GM21526 (cell line): ENCODE data around the gene DNER.
A peak's percentile ranks its signal among the peaks of the same experiment; 100 is the strongest.
"Not testable (repeated sequence)": the region's sequence is repeated elsewhere in the genome, so short reads cannot be mapped to it uniquely, and the experiment has no call there.

Source experiments
- ATAC-seq: cut with Tn5 transposase; IDR thresholded peaks from one replicate; pipeline ENCODE4 v1.9.1; 2021; ENCODE audit warnings: moderate library complexity; ENCODE audit not compliant: unreplicated experiment, low FRiP score

DNER gene

DNA sequence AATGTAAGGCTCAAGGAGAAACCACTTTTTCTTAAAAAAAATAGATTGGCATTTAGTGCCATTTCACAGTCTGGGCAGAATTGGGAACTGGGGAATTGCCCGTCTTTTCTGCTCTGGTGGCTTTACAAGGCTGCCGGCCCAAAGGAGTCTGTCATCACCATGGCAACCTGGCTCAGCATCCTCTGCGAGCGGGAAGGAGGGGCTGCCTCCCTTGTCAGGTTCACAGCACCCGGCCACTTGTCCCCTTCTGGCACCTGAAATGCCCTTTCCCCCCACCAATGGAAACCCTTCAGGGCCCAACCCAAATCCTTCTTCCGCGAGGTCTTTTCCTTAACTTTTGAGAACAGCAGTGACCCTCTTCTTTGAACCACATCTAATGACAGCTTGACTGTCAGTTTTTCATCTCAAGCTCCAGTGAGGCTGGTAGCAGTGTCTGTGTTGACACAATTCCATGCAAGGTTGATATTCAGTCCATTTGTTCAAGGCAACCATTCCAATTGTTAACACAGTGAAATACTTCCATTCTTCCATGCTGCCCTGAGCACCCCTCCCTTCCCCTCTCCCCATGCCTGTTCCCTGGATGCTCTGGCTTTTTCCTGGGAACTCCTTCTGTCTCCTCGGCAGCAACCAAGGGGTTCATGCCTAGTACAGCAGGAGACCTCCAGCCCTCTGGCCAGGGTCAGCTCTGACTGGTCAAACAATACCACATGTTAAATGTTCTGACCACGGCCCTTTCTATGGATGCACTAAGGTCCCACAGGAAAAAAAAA, 79.6 kb downstream of the DNER start:
- ATAC-seq, result no peak

DNA sequence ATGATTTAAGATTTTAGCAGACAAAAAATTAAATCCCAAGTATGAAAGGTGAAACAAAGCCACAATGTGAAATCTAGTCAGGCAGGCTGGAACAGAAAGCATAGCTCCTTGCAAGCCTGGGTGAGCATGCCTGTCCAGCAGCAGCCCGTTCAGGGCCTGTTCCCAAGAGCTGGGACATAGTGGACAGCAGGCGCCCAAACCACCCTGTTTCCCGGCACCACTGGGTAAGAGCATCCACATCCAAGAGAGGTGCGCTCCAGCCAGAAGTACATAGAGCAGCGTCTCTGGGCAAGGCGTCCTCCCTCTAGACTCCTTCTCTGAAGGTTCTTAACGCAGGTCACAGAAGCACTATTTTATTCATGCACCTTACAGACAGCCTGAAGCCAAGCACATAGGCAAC, 80.8 kb downstream of the DNER start:
- ATAC-seq, result no peak

DNA sequence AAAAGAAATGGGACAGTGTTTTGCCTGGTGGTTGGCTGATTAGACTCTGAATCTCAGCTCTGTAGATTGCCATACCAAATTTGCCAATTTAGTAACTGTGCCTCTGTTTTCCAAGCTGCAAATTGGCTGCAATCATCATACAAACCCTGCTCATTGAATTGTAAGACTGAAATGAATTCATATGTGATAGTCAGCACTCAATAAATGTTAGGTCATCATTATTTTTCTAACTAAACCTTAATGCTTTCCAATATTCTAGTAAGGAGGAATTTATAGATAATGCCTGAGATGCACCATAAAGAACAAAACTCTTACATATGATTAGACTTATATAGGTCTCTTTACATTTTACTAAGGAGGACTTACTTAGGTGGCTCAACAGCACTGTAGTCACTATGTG, 85.3 kb downstream of the DNER start:
- ATAC-seq, result no peak

DNA sequence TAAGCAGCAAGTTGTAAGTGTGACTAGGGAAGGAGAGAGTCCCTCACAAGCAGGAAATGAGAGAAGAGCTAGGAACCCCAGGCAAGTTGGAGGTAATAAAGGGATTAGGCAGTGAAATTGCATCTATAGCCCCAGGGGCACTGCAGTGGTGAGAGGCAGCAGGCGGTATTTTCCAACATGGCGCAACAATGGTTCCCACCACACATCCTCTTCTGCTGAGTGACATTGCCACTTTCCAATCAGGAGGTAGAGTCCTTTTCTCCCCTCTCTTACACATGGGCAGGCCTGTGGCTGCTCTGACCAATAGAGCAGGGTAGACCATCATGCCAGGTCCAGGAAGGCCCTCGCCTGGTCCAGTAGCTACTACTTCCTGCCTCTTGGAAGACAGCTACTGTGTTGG, 86.6 kb downstream of the DNER start:
- no peak for ATAC-seq

DNA sequence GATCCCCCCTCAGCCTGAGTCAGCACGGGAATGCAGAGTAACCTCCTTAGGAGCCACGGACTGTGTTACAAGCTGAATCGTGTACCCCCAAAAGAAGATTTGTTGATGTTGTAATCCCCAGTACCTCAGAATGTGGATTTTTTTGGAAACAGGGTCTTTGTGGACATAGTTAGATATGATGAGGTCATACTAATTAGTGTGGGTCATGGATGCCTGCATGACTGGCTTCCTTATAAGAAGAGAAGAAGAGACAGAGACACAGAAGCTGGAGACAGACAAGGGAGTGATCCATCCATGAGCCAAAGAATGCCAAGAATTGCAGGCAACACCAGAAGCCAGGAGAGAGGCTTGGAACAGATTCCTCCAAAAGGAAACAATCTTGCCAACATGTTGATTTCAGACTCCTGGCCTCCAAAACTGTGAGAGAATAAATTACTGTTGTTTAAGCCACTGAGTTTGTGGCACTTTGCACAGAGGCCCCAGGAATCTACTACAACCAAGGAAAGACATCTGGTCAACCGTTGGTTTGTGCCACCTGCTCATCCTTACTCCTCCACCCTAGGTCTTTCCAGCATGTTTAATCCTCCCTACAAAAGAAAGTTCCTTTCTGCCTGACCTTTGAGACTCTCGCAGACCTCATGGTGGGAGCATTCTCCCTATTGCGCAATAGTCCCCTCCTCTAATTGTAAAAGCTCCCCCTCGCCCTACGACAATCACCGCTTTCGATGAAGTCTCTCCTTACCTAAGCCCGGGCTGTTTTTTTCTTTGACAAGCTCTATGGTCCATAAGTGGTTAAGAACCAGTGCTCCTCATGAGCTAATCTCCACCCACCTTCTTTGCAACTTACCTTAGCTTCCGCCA, 91.6 kb downstream of the DNER start:
- no peak for ATAC-seq

DNA sequence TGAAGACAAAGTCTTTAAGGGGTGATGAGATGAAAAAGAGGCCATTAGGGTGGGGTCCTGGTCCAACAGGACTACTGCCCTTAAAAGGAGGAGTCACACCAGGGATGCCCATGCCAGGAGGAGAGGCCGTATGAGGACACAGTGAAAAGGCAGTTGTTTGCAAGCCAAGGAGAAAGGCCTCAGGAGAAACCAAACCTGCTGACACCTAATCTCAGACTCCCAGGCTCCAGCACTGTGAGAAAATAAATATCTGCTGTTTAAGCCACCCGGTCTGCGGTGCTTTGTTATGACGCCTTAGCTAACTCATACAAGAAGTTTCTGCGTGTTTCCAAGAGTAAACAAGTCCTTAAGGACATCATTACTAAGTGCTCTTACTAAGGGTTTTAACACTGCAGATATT, 93.6 kb downstream of the DNER start:
- no peak for ATAC-seq

DNA sequence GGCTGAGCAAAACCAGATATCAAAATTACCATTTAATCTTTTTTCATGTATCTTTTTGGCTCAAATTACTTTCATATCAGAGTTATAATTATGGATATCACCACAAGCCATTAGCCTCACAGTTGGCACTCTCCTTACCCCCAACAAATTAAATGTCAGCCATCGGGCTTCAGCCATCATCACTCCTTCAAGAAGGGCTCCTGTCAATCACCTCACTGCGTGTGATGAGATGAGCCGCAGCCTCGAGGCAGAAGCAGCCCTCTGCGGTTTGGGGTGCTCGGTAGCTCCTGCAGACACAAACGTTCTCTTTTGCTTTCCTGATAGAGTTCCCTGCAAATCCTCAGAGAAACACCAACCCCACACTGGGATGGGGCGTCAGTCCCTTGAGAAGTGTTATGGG, 94.1 kb downstream of the DNER start:
- no peak for ATAC-seq

DNA sequence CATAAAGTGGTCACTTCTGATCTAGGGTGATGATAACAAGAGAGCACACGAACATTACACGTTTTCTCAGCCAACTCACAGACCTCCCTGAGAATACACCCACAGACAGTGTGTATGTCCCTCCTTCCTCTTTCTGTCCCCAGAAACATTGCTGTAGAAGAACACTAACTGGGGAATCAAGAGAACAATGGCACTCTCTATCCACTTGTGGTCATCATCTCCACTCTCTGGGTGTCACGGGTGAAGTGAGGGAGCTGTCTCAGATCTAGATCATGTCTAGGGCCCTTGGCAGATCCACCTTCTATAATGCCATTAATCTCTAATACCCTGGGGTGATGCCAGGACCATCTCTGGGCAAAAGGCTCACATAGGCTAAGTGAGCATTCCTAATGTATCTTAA, 97.9 kb downstream of the DNER start:
- no peak for ATAC-seq

DNA sequence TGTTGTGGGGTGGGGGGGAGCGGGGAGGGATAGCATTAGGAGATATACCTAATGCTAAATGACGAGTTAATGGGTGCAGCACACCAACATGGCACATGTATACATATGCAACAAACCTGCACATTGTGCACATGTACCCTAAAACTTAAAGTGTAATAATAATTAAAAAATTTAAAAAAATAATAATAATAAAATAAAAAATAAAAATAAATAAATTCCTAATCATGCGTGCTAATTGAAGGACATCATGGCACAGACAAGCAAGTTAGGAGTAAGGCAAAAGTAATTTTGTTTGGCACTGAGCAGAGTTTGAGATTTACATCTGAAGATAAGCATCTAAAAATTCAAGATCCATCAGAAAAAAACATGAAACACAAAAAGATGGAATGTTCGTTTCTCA, 100.3 kb downstream of the DNER start:
- ATAC-seq, result not testable (repeated sequence)

DNA sequence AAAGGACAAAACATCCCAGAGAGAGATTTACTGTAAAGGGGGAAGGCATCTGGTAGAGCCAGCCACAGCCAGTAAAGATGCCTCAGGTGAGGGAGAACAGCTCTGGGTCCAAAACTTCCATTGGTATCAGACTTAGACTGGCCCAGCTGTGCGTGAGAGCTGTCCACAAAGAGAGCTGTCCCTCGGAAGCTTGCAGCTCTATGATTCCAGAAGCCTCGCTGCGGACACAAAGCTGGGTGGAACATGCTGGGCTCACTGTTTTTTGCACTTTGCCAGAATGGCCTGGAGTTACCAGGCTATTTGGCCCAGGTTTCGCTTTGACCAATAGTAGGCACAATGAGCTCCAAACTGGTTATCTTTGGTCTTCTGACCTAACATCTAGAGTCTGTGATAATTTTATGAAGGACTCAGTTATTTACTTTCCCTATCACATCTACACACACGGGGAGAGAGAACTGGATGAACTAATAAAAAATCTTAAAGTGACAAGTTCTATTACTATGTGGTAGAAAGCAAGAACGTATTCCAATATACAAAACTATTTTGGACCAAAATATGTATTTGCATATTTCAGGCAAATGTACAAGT, 101.9 kb downstream of the DNER start:
- ATAC-seq, result no peak

DNA sequence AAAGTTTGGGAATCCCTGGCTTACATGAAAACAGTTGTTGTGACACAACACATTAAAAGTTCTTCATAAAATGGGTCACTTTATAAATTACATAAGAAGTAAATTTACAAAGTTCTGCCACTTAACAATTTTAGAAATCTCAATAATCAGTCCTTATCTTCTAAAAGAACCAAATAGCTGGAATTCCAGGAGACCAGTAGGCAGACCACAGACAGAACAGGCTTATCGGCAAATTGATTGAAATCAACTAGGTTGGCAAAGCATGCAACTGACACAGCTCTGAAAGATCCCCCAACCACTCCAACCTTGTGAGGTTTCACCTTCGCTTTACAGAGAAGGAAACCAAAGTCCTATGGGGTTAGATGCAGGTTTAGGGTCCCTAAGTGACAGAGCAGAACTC, 103.0 kb downstream of the DNER start:
- ATAC-seq, result no peak

DNA sequence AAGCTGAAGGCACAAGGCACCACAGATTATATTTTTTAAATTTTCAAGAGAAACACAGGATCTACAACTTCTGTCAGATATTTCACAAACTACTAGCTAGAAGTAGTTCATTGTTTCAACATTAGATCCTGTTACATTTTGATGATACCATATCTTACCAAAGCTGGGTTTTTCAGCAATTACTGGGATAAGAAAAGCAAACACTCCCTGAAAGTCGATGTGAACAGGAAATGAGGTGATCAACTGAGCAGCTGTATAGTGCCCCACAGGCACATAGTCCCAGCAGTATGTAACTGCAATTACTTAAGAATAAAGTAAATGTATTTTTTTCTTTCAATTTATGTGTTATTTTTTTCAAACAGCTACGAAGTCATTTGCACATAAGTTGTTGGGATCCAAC, 103.5 kb downstream of the DNER start:
- no peak for ATAC-seq

DNA sequence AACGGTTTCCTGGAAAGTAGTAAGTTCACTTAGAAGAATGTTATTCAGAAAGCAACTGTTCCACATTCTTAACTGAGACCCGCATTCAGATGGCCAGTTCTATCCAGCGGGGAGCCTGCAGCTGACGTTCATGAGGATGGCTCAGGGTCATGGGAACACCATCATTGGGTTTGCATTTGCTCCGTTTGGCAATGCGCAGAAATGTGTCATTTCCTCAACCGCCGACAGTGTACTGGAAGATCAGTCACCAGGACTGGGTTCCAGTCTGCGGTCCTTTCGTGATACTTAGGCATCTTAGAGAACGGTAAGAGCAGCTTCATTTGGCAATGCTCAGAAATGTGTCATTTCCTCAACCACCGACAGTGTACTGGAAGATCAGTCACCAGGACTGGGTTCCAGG, 104.0 kb downstream of the DNER start:
- ATAC-seq, result no peak

DNA sequence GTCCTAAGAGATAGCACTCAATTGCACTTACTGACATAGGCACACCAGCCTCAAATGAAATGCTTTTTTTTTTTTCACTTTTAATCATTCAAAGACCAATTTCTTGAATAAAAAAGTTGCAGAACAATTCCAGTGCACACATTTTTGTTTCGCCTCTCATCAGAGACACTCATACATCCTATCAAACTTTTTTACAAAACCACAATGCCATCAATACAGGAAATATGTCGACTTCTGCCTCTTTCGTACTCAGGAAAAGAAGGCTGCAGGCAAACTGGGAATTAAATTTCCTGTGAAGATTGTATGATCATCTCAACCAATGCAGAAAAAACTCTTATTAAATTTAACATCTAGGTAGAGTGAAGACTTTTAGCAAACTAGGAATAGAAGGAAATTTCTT, 112.4 kb downstream of the DNER start:
- no peak for ATAC-seq

DNA sequence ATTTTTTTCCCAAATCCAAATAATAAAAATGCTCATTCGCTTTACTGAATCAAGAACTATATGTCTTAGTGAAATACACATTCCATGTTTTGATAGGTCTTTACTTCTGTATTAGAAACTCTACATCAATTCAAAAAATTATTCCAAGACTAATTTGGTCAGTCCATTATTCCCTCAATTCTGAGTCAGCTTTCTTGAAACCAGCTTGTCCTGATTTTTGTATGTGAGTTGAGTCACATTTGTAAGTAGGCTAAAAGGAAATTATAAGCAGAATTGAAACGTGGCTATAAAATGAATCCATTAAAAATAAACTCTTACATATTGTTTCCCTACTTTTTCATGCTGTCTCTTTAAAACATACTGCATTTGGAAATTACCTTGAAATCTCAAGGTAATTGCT, 113.0 kb downstream of the DNER start:
- no peak for ATAC-seq

DNA sequence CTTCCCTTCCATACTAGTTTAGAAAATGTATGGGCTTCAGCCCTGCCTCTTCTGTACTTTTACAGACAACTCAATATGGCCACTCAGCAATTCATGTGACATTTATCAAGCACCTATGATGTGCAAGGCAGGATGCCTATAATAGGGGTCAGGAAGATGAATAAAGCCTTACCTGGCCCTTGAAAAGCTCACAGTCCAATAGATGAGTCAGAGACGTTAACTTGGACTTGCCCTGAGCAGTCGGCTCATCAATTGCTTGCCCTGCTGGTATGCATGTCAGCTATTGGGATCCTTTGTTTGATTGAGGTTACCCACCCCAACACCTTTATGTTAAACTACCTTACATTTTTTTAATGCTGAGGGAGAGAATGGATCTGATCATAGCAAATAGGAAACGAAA, 116.1 kb downstream of the DNER start:
- ATAC-seq, result no peak

DNA sequence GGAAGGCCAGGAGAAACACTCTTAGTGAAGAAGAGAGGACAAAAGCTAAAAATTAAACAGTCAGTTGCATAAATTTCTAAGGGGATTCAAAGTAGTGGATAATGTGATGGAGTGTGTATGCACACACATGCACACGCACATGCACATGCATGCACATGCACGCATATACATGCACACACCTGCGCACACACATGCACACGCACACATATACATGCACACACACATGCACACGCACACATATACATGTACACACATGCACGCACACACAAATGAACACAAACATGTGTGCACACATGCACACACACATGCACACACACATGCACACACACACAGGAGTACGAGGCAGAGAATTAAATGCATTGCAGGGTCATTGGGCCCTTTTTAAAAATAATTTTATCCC, 117.6 kb downstream of the DNER start:
- no peak for ATAC-seq

DNA sequence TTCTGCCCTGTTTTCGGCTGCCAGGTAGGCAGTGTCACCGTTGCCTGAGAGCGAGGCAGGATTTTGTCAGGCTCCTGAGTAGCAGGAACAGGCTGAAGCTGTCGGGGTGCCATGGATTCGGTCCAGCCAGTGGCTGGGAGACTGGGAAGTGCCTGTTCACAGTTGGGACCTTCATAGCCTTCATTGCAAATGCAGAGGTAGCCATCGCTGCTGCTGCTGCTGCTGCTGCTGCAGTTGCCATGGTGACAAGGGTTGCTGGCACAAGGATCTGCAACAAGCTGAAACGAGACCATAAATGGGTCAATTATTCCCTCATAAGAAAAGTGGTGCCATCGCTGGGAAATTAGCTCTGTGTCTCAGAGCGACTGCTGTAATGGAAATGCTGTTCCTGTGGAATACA, 122.7 kb downstream of the DNER start:
- no peak for ATAC-seq

DNA sequence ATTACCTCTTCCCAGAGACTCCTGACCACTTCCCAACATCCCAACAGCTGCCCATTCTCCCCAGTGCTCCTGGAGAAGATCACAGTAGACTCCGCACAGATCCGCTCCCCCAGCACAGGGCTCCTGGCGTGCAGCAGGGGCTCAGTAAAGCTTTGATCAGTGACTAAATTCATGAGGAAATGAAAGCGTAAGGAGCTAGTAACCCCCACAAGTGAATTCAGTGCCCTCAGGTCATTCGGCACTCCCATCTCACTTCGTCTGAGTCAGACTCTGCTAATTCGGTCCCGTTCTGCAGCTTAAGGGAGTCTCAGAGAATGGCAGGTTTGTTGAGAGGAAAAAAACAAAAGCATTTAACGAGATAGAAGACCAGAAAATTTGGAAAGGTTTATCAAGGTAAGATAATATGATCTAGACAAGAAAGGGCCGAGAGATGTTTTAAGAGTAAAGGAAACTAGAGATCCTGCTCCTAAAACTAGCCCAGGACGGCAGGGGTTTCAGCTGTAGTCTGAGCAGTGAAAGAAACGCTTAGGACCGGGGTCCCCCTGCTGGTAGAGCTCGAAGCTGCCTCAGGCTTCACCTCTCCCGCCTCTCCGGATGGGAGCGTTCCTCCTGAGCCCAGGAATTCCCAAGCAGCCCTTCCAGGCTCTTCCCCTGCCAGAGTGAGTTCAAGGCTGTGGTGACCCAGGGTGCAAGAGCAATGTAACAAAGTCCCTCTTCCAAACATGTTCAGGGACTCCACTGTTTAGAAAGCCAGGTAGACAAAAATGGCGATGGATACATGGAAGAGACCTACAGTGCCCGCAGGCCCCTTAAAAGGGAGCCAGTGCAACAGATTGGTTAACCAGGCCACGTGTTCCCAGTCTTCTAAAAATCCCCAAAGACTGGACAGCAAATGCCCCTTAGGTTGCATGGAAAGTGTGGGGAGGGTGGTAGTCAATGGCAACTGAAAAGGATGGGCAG, 127.3 kb downstream of the DNER start:
- peak; percentile 83 for ATAC-seq

DNA sequence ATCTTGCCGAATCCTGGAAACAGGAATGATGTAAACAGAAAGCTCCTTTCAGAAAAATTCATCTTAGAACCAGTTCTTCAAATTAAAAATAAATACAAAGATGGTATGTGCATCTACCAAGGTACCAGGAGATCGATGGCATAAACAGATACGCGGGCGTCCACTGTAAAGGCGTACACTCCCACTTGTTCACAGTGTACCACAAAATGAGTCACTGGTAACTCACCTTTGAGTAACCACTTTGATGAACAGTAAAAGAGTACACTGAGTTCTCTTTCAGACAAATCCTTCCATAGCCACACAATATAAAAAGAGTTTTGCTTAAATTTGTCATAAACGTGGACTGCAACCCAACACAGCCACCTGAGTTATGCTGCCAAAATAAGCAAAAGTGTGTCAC, 128.3 kb downstream of the DNER start:
- no peak for ATAC-seq

DNA sequence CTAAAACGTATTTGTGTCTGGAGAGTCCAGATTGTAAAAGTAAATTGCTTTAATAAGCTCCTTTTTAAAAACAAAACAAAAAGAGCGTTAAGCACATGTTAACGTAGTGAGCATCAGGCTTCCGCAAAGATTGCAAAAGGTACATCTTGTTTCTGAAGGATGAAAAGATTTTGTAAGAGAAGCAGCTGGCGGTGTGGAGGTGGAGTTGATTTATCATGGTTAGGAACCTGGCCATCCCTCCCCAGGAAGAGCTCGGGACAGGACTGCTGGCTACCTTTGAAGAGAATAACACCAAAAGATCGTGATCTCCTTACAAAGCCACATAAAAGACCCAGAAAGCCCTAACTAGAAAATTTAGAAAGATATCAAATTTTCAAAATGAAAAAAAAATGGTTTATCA, 132.2 kb downstream of the DNER start:
- no peak for ATAC-seq
